ENCODE results near the gene RNF212.

DNA sequence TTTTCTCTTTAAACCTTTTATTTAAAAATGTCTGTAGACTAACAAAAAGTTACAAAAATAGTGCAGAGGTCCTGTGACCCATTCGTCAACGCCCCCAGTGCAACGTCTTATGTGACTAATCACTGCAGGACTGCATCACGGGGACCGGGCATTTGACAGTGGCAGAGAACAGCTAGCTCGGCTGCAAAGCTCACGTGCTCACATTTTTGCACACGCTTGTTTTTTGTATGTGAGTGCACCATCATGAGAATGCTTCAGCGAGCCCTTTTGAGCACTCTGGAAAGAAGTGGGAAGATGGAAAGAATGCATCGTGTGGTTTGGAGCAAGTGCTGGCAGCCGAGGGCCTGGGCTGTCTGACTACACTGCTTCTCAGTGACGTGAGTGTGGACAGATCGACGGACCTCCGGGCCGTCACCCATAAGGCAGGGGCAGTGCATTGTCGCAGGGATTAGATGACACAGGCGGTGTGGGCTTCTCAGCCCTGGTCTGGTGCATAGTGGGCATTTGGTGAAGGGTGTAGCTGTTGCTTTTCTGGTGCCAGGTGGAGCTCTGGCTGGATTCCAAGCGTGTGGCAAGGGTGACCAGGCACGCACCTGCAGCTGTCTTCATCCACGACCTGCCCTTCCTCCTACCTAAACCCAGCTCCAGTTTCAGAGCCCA is 41.3 kb upstream of the RNF212 start:
- TF ChIP-seq, protein P1, sequence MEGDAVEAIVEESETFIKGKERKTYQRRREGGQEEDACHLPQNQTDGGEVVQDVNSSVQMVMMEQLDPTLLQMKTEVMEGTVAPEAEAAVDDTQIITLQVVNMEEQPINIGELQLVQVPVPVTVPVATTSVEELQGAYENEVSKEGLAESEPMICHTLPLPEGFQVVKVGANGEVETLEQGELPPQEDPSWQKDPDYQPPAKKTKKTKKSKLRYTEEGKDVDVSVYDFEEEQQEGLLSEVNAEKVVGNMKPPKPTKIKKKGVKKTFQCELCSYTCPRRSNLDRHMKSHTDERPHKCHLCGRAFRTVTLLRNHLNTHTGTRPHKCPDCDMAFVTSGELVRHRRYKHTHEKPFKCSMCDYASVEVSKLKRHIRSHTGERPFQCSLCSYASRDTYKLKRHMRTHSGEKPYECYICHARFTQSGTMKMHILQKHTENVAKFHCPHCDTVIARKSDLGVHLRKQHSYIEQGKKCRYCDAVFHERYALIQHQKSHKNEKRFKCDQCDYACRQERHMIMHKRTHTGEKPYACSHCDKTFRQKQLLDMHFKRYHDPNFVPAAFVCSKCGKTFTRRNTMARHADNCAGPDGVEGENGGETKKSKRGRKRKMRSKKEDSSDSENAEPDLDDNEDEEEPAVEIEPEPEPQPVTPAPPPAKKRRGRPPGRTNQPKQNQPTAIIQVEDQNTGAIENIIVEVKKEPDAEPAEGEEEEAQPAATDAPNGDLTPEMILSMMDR (conservative IDR thresholded peaks at IDR 0.05; ENCODE audit: low read depth in 2 of 2): no peak
- TF ChIP-seq EZH2phosphoT487 (IDR thresholded peaks at IDR 0.05; ENCODE audit: unreplicated experiment) (no peak), POLR2AphosphoS5 (IDR thresholded peaks at IDR 0.05; ENCODE audit: low read depth) (no peak), CREB1 (CRISPR knock-in tag; IDR thresholded peaks at IDR 0.05; ENCODE audit: low read depth) (no peak), STAT1 (IDR thresholded peaks at IDR 0.05; ENCODE audit: unreplicated experiment) (no peak), ZNF114 (CRISPR knock-in tag; IDR thresholded peaks at IDR 0.05) (no peak), EZH2 (IDR thresholded peaks at IDR 0.05; ENCODE audit: low read depth, unreplicated experiment) (no peak), JUNB (IDR thresholded peaks at IDR 0.05; ENCODE audit: unreplicated experiment) (no peak), ZNF331 (CRISPR knock-in tag; IDR thresholded peaks at IDR 0.05; ENCODE audit: low read depth) (no peak), NANOG (IDR thresholded peaks at IDR 0.05; ENCODE audit: borderline replicate concordance) (no peak), ZNF462 (CRISPR knock-in tag; IDR thresholded peaks at IDR 0.05) (no peak)
- TF ChIP-seq, protein P2, sequence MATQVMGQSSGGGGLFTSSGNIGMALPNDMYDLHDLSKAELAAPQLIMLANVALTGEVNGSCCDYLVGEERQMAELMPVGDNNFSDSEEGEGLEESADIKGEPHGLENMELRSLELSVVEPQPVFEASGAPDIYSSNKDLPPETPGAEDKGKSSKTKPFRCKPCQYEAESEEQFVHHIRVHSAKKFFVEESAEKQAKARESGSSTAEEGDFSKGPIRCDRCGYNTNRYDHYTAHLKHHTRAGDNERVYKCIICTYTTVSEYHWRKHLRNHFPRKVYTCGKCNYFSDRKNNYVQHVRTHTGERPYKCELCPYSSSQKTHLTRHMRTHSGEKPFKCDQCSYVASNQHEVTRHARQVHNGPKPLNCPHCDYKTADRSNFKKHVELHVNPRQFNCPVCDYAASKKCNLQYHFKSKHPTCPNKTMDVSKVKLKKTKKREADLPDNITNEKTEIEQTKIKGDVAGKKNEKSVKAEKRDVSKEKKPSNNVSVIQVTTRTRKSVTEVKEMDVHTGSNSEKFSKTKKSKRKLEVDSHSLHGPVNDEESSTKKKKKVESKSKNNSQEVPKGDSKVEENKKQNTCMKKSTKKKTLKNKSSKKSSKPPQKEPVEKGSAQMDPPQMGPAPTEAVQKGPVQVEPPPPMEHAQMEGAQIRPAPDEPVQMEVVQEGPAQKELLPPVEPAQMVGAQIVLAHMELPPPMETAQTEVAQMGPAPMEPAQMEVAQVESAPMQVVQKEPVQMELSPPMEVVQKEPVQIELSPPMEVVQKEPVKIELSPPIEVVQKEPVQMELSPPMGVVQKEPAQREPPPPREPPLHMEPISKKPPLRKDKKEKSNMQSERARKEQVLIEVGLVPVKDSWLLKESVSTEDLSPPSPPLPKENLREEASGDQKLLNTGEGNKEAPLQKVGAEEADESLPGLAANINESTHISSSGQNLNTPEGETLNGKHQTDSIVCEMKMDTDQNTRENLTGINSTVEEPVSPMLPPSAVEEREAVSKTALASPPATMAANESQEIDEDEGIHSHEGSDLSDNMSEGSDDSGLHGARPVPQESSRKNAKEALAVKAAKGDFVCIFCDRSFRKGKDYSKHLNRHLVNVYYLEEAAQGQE (IDR thresholded peaks at IDR 0.05; ENCODE audit: unreplicated experiment): no peak
- TF ChIP-seq, protein P3, sequence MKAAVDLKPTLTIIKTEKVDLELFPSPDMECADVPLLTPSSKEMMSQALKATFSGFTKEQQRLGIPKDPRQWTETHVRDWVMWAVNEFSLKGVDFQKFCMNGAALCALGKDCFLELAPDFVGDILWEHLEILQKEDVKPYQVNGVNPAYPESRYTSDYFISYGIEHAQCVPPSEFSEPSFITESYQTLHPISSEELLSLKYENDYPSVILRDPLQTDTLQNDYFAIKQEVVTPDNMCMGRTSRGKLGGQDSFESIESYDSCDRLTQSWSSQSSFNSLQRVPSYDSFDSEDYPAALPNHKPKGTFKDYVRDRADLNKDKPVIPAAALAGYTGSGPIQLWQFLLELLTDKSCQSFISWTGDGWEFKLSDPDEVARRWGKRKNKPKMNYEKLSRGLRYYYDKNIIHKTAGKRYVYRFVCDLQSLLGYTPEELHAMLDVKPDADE (IDR thresholded peaks at IDR 0.05): no peak

Measured in GM23338 (cell line).